Prostate gland (tissue), 2 donors: Measurements from ENCODE around the gene TBX2. TPM values are rescaled to one million over a fixed set of nuclear protein-coding genes. Genes with fewer than 3 reads are reported as not detected.

Source experiments
- DNase-seq: peaks from one replicate; pipeline ENCODE4 v3.0.0-alpha.2; 2019; ENCODE audit warnings: low spot score
- H3K27ac ChIP-seq, 2 donors: fragments of 200-600 bp; sonication (generic); 2 replicates each; pipeline ENCODE4 v1.5.1; 2017 to 2019
- H3K27me3 ChIP-seq: fragments of 200-600 bp; sonication (generic); replicated peaks from 2 replicates; pipeline ENCODE4 v1.5.1; 2019; ENCODE audit not compliant: insufficient read depth
- H3K36me3 ChIP-seq, 2 donors: fragments of 200-600 bp; sonication (generic); 1 replicate in 1 of 2; 2 replicates in 1 of 2; pipeline versions ENCODE4 v1.5.1 to v1.8.1; 2017 to 2019
- H3K4me1 ChIP-seq: fragments of 200-600 bp; sonication (generic); replicated peaks from 2 replicates; pipeline ENCODE4 v1.5.1; 2019
- H3K4me3 ChIP-seq, 2 donors: fragments of 200-600 bp; sonication (generic); 2 replicates each; pipeline ENCODE4 v1.5.1; 2017 to 2019
- H3K9me3 ChIP-seq: fragments of 200-600 bp; sonication (generic); 2 replicates; pipeline ENCODE4 v1.5.1; 2017
- POLR2A ChIP-seq: fragments of 450-650 bp; IDR thresholded peaks from one replicate; pipeline ENCODE4 v1.6.1; 2016; ENCODE audit warnings: antibody characterized with exemption, mild to moderate bottlenecking
- POLR2AphosphoS5 ChIP-seq: sonication (generic); formaldehyde crosslinking; IDR thresholded peaks from one replicate; pipeline ENCODE4 v1.6.1; 2017; ENCODE audit warnings: antibody characterized with exemption
- WGBS: methylation state at CpG from one replicate; pipeline ENCODE4 v1.1.5; 2018; 5-methylcytosine and 5-hydroxymethylcytosine counted together
- intact Hi-C: fragments of 100-400 bp; cut with DNase I; formaldehyde crosslinking; loops from one replicate; pipeline ENCODE4 v1.14.2; 2022
- total RNA-seq, 2 donors: library from RNA; depleted of rRNA; stranded (reverse); fragments of >200 nt; gene quantifications; one replicate each; pipeline ENCODE4 v1.1.0, GENCODE V29; 2016
- TF ChIP-seq, protein P1 (sequence below), 4 experiments: fragments of 200-600 bp in 2 of 4; fragments of 450-650 bp in 2 of 4; sonication (generic) in 2 of 4; IDR thresholded peaks; 1 replicate in 3 of 4; 2 replicates in 1 of 4; pipeline ENCODE4 v1.5.1; 2016 to 2019; ENCODE audit warnings: antibody characterized with exemption in 4 of 4, mild to moderate bottlenecking in 2 of 4, moderate library complexity in 2 of 4

TBX2 gene
- total RNA-seq, 2 donors from 2014 or later = 9.2 to 34.1 TPM

DNA sequence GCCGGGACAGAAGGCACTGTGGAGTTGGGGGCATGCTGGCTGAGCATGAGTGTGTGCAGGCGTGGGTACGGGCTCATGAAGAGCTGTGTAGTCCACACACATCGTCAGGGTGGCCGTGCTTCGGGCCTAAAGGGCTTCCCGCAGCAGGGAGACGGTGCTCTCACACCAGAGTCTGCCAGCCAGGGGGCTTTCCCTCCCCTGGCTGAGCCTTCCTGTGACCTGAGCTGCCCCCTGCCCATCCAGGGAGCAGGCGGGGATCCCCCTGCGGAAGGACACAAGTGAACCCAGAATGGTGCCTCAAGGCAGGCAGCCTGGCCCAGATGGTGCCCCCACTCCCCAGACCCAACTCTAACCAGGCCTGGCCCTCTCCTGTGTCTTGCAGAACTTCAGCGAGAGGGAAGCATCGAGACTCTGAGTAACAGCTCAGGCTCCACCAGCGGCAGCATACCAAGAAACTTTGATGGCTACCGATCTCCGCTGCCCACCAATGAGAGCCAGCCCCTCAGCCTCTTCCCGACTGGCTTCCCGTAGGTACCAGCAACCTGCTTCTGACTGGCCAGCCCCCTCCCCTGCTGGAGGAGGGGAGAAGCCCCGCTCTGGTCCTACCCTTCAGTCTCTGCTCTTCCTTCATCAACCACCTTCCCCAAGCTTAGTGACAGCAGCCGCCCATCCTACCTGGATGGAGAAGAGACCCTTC, 7.9 kb upstream of the TBX2 start:
- intact Hi-C loops = loop anchor here (2.0 to 10.0 kb wide), 5 partner anchors 139 to 667 kb away; no protein-coding TSS in a partner anchor
- no peak overlapping the region for H3K27ac ChIP-seq
- no peaks in the 10 kb centered on the region for H3K27me3 ChIP-seq
- no peaks in the 10 kb centered on the region for H3K9me3 ChIP-seq
- 95% methylated on average over 17 of the region's 19 CpGs for WGBS
- no peaks in the 10 kb centered on the region for H3K36me3 ChIP-seq
- H3K4me1 ChIP-seq = peaks cover under 1% of the 10 kb centered on the region
- TF ChIP-seq POLR2AphosphoS5 (no peak), POLR2A (no peak)
- TF ChIP-seq, protein P1, sequence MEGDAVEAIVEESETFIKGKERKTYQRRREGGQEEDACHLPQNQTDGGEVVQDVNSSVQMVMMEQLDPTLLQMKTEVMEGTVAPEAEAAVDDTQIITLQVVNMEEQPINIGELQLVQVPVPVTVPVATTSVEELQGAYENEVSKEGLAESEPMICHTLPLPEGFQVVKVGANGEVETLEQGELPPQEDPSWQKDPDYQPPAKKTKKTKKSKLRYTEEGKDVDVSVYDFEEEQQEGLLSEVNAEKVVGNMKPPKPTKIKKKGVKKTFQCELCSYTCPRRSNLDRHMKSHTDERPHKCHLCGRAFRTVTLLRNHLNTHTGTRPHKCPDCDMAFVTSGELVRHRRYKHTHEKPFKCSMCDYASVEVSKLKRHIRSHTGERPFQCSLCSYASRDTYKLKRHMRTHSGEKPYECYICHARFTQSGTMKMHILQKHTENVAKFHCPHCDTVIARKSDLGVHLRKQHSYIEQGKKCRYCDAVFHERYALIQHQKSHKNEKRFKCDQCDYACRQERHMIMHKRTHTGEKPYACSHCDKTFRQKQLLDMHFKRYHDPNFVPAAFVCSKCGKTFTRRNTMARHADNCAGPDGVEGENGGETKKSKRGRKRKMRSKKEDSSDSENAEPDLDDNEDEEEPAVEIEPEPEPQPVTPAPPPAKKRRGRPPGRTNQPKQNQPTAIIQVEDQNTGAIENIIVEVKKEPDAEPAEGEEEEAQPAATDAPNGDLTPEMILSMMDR (IDR thresholded peaks at IDR 0.05) = no peak
- DNase-seq = no peak
- no peak overlapping the region for H3K4me3 ChIP-seq

DNA sequence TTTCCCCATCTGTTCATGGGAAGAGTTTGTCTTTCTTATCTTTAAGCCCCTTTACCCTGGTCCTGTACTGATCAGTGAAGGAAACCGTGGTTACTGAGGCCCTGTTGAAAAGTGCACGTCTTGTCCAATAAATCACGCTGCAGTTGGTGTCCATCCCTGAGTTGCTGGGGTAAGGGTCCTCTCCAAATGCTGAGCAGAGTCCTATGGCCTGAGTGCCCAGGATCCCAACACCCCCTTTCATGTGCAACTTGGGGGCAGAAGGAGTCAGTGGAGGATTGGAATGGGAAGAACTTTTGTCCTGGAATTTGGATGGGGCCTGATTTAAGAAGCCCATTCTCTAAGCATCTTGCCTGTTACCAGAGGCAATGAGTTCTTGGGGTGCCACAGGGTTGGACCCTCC, 7.0 kb upstream of the TBX2 start:
- Histone ChIP-seq H3K36me3 (no peaks in the 10 kb centered on the region), H3K9me3 (no peaks in the 10 kb centered on the region), H3K4me3 (no peak overlapping the region), H3K27ac (no peak overlapping the region), H3K4me1 (peaks cover 10% of the 10 kb centered on the region), H3K27me3 (peaks cover 3% of the 10 kb centered on the region)
- no peak for DNase-seq
- intact Hi-C loops = loop anchor here (5.0 to 10.0 kb wide), 4 partner anchors 140 to 668 kb away; no protein-coding TSS in a partner anchor
- TF ChIP-seq POLR2AphosphoS5 (no peak), POLR2A (no peak)
- TF ChIP-seq, protein P1 (IDR thresholded peaks at IDR 0.05) = no peak
- WGBS = 82% methylated on average over 3 of the region's 3 CpGs

DNA sequence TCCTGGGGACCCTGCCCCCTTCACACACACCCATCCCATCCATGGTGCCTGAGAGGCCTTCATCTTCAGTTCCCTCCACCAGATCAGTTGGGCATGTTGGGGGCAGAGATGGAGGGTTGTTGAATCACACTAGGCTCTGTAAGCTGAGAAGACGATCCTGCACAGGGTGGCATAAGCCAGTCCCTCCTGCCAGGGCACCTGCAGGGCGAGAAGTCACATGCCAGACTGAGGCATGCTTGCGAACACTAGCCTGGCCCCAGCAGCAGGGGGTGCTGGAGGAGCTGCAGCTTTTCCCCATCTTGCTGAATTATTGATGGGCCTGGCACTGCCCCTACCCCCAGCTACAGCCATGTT, 6.1 kb upstream of the TBX2 start:
- Histone ChIP-seq H3K4me1 (peaks cover 12% of the 10 kb centered on the region), H3K4me3 (no peak overlapping the region), H3K9me3 (no peaks in the 10 kb centered on the region), H3K36me3 (no peaks in the 10 kb centered on the region), H3K27me3 (peaks cover 3% of the 10 kb centered on the region), H3K27ac (no peak overlapping the region)
- intact Hi-C loops = loop anchor here (5.0 to 10.0 kb wide), 4 partner anchors 141 to 669 kb away; no protein-coding TSS in a partner anchor
- DNase-seq = no peak
- 89% methylated on average over 3 of the region's 3 CpGs for WGBS
- TF ChIP-seq POLR2A = no peak
- TF ChIP-seq, protein P1 (IDR thresholded peaks at IDR 0.05) = peak in 1 of 4 experiments; percentile 19

DNA sequence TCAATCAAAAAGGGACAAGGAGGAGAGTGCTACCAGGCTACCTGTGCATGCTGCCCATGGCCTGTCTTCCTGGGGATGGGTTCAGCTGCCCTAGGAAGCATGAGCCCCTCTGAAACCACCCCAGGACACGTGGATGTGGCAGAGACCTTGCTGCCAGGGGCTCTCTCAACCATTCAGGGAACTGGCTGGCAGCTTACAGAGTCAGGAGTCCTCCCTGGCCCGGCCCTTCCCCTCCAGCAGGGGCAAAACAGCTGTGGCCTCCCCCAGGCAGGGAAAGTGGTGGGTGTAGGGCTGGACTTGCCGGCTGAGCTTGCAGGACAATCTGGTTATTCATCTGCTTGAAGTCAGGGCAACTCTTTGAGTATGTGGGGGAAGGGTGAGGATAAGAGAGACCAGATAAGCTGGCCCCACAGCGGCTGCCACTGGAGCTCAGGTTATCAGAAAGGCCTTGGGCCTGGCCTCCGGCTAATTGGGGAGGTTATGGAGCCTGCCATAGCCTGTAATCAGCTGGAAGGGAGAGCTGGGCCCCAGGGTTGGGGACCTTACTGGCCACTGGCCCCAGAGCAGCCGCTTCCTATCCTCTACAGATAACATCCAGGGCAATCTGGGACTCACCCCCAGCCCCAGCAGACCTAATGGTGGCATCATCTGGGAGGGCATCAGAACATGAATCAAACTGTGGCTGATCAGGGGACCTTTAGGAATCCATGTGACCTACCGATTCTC, 5.6 kb upstream of the TBX2 start:
- DNase-seq = no peak
- Histone ChIP-seq H3K4me1 (peaks cover 12% of the 10 kb centered on the region), H3K27me3 (peaks cover 3% of the 10 kb centered on the region), H3K36me3 (no peaks in the 10 kb centered on the region), H3K9me3 (no peaks in the 10 kb centered on the region), H3K4me3 (no peak overlapping the region), H3K27ac (no peak overlapping the region)
- WGBS = 90% methylated on average over 7 of the region's 7 CpGs
- TF ChIP-seq, protein P1 (IDR thresholded peaks at IDR 0.05) = no peak
- TF ChIP-seq POLR2AphosphoS5 (no peak), POLR2A (no peak)
- intact Hi-C loops = loop anchor here (5.0 to 10.0 kb wide), 4 partner anchors 142 to 669 kb away; no protein-coding TSS in a partner anchor
